PC-3 (cell line): ENCODE data around the gene JMJD6.

Experiments
- EZH2 ChIP-seq: fragments of 300-600 bp; sonication (generic); IDR thresholded peaks from one replicate; pipeline ENCODE4 v1.6.1; 2017; ENCODE audit warnings: antibody characterized with exemption, mild to moderate bottlenecking, low read length; ENCODE audit not compliant: unreplicated experiment
- EZH2phosphoT487 ChIP-seq: fragments of 300-600 bp; sonication (generic); IDR thresholded peaks from 2 replicates; pipeline ENCODE4 v1.6.1; 2018; ENCODE audit warnings: mild to moderate bottlenecking, antibody characterized with exemption, low read length, borderline replicate concordance
- TF ChIP-seq, protein P1 (sequence below): fragments of 300-600 bp; sonication (generic); conservative IDR thresholded peaks from 2 replicates; pipeline ENCODE4 v1.5.1; 2017; ENCODE audit warnings: antibody characterized with exemption, low read depth, mild to moderate bottlenecking, low read length

DNA sequence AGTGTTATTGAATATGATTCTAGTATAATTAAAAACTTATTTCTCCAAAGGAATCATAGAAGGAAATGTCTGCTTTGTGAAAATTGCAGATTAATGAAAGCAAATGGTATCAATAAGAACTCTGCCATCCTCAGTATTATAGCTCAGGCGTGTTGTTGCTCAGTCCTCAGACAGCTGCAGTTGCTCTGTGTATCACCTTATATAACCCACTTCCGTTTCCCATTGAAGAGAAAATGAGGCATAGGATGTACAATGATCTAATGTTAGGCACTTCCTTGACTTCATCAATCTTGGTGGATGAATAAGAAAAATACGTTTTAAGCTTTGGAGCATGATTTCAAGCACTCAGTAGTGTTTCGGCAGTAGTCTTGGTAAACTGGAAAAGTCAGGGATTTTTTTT is 25.6 kb upstream of the JMJD6 start:
- TF ChIP-seq, protein P1, sequence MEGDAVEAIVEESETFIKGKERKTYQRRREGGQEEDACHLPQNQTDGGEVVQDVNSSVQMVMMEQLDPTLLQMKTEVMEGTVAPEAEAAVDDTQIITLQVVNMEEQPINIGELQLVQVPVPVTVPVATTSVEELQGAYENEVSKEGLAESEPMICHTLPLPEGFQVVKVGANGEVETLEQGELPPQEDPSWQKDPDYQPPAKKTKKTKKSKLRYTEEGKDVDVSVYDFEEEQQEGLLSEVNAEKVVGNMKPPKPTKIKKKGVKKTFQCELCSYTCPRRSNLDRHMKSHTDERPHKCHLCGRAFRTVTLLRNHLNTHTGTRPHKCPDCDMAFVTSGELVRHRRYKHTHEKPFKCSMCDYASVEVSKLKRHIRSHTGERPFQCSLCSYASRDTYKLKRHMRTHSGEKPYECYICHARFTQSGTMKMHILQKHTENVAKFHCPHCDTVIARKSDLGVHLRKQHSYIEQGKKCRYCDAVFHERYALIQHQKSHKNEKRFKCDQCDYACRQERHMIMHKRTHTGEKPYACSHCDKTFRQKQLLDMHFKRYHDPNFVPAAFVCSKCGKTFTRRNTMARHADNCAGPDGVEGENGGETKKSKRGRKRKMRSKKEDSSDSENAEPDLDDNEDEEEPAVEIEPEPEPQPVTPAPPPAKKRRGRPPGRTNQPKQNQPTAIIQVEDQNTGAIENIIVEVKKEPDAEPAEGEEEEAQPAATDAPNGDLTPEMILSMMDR, result no peak
- TF ChIP-seq EZH2 (no peak), EZH2phosphoT487 (no peak)
